Measurements from ENCODE around the gene ZNF768.

DNA sequence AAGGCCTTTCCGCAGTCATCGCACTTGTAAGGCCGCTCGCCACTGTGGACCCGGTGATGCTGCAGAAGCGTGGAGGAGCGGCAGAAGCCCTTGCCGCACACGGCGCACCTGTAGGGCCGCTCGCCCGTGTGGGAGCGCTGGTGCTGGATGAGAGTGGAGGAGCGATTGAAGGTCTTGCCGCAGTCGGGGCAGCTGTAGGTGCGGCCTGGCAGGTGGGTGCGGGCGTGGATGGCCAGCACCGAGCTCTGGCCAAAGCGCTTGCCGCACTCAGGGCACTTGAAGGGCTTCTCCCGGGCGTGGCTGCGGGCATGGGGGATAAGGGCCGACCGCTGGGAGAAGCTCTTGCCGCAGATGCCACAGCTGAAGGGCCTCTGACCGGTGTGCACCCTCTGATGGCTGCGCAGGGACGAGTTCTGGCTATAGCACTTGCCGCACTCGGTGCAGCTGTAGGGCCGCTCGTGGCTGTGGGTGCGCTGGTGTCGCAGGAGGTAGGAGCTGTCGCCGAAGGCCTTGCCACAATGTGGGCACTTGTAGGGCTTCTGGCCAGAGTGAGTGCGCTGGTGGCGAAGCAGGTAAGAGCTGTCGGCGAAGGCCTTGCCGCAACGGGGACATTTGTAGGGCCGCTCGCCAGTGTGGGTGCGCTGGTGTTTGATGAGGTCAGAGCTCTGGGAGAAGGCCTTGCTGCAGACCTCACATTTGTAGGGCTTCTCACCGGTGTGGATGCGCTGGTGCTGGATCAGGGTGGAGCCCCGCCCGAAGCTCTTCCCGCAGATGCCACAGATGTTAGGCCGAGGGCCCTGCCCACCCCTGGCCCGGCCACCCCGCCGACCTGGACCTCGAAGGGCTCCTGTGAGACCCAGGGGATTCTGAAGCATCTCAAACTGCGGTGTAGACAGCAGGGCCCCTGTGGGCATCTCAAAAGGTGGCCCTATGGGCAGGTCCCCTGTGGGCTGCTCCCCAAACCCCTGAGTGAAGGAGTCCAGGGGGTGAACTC is 1.5 kb downstream of the ZNF768 start:
- TF ChIP-seq CTCF (conservative IDR thresholded peaks at IDR 0.05) (no peak), EZH2 (IDR thresholded peaks at IDR 0.05; ENCODE audit: low read depth) (no peak)
